HG03354 (cell line): ENCODE results near the gene GZF1.
"Not testable (repeated sequence)": the region's sequence is repeated elsewhere in the genome, so short reads cannot be mapped to it uniquely, and the experiment has no call there.

Experiments used
- ATAC-seq: cut with Tn5 transposase; IDR thresholded peaks from one replicate; pipeline ENCODE4 v1.9.1; 2021; ENCODE audit warnings: mild to moderate bottlenecking; ENCODE audit not compliant: unreplicated experiment, poor library complexity, severe bottlenecking

GZF1 gene

DNA sequence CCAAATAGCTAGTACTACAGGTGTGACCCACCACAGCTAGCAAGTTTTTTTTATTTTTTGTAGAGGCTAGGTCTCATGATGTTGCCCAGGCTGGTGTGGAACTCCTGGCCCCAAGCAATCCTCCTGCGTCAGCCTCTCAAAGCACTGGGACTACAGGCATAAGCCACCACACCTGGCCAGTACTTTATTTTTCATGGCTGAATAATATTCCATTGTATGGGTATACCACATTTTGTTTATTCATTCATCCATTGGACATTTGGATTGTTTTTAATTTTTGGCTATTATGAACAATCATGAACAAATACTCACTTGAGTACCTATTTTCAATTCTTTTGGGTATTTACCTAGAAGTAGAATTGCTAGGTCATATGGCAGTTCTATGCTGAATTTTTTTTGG, 18.4 kb upstream of the GZF1 start:
- no peak for ATAC-seq

DNA sequence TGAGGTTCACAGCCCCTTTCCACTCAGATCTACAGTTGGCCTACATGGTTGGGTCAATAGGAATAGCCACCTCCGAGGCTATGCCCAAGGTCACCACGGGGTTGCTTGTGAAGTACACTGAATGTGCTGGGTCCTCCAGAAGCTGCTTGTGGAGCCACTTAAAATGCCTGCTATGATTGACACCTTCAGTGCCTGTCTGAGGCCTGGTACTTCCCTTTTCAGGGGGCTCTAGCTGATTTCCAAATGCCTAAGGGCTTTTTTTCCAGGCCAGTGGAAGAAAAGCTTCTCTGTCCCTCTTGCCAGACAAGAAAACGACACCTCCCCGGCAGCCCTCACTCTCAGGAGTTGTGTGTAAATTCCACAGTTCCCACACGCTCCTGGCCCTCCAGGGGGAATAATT, 17.6 kb upstream of the GZF1 start:
- ATAC-seq, result no peak

DNA sequence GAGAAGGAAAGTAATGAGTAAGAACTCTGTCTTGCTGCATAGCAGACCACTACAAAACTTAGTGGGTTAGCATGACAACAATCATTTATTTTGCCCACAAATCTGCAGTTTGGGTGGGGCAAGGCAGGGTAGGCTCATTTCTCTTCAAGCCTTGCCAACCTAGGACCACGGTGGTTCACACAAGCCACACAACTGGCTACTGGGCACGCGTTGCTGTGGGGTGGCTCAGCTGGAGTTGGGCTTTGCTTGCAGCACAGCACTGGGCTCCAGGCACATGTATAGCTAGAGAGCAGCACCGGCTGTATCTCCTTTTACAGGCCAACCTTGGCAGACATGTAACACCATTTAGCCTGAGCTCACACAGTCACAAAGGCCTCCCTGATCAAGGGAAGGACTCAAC, 16.0 kb upstream of the GZF1 start:
- no peak for ATAC-seq

GRCh38 chr20:23347791-23348190, 14.2 kb upstream of the GZF1 start:
- no peak for ATAC-seq

- not testable (repeated sequence) for ATAC-seq
Measured at GRCh38 chr20:23348510-23348909, 13.5 kb upstream of the GZF1 start.

GRCh38 chr20:23349338-23350195, 12.4 kb upstream of the GZF1 start:
- peak; percentile 38 for ATAC-seq

- ATAC-seq, result peak; percentile 86
Measured at GRCh38 chr20:23350196-23350903, 11.6 kb upstream of the GZF1 start, which contains the start of gene NXT1. Gene NXT1 (plus strand): TSS chr20:23350791. CDS start chr20:23354042, 3,251 bp downstream.

DNA sequence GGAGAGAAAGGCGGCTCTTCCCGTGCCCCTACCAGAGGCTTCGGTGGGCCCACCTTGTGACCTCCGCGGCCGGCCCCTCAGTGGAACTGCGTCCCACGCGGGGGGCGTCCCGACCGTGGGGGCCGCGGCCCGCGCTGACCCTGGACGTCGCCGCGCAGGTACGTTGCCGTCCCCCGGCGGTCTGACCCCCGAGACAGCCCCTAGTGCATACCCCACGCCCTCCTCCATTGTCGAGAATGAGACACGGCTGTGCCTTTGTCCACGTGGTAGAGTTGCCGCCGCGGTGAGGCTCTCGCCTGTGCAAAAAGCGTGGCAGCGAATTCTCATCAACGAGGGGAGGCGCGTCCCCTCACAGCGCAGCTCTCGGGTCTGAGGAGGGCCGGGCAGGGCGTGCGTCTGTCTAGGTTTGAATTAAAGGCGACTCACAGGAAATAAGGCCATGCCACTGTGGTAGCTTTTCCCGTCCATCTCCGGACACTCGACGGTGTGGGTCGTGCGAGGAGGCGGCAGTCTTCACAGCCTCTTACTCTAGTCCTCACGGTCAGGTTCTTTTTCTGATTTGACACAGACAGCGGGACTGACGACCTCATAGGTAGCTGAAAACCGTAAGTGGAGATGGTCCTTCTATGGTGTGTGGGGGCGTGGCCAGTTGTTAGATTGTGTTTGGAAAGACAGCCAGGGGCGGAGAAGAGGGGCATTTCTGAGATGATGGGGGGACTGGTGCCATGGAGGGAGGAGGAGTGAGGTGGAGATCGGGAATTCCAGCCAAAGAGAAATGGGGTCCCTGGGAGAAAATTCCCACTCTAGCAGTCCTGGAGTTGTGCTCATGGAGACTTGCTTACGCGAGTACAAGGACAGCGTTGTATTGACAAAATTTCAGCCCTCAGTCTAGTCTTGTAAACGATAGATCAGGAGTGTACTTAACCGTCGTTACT, 10.8 kb upstream of the GZF1 start:
- peak; percentile 37 for ATAC-seq

- ATAC-seq, result no peak
Measured at GRCh38 chr20:23356203-23356602, 5.8 kb upstream of the GZF1 start.

DNA sequence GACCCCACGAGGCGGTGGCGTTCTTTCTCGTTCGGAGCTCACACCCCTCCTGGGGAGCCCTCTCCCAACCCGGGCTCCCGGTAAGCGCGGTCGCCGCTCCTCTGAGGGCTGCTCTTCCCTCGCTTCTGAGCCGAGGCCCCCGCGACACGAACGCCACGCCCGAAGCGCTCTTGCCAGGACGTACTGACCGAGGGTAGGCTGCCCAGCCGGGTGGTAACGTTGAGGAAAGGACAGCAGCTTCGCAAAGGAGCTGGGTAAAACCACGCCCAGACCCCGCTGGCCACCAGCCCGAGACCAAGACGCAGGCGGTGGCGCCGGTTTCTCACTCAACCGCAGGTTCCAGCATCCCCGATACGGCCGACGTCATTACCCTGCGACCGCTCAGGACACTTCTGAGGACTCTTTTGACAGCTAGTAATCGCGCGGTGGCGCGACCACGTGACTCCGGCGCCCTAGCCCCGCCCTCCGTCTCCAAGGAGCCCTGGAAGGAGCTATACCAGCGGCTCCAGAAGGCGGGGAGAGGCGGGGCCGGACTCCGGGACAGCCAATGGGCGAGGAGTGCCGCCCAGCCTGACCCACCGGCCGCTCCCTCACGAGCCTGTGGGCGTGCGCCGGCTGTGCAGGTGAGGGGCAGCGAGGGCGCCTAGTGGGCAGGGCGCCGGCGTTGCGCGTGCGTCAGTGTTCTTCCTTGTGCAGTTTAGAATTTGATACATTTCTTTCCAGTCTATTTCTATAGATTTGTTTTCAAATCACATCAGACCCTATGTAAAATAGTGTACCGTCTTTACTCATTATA, 4.0 kb upstream of the GZF1 start:
- peak; percentile 74 for ATAC-seq

GRCh38 chr20:23358563-23358906, 3.4 kb upstream of the GZF1 start:
- ATAC-seq, result no peak

DNA sequence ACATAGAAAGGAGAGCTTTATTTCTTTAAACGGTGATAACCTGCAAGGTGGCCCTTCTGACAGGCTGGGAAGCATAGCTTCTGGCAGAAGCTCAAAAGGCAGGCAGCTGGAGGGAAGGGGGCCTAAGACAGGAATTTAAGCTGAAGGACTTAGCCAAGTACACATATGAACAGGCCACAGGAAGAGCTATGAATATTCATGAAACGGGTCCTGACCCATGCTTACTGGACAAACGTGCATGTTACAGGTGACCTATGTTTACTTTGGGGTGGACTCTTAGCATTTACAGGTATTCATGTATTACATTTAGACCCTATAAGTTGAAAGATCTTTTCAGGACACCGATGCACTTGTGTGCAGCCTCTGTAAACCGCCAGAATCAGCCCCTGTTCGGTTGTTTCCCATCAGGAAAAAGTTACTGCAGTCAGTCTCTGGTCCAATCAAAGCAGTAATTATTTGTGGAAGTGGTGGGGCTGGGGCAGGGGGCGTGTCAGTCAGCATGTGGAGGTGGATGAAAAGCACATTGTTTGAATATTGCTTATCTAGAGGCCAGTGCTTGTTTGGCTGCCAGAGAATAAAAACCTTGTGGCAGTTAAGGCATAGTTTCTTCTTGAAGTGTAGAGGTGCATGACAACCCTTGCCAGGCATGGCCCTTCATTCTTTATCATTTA, 2.9 kb upstream of the GZF1 start:
- no peak for ATAC-seq

DNA sequence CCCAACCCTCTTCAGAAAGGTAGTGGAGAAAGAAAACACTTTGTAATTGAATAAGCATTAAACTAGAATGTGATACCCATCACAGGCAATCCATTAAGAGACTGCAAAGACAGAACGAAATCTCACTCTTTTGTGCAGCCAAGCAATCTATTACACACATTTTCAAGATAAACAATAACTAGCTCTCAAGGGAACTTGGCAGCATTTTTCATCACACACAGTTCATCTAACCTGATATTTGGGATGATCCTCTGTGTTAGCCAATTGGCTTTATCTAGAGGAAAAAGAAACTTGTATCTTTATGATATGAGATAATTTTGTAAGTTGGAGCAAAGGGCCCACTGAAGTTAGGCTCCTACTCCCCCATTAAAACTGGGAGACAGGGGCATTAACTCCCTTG, 1.5 kb upstream of the GZF1 start:
- ATAC-seq, result no peak

DNA sequence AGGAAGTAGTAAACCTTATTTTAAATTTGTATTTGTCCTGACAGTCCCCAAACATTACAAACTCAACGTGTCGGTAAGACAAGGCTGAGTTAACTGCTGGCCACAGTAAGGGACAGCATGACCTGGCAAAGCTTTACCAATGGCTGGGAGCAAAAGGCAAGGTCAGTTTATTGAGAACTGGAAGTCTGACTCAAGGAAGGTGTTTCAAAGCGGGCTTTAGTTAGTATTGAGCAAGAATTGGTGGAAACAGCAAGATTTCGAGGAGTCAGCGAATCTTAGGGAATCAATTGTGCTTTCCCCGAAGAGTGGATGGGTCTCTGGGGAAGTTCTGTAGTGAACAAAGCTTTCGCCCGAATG, 885 bp upstream of the GZF1 start:
- ATAC-seq, result no peak

GRCh38 chr20:23362392-23363256, 642 bp downstream of the GZF1 start:
- ATAC-seq, result peak; percentile 26

- ATAC-seq, result no peak
Measured at GRCh38 chr20:23363257-23363649, 1.3 kb downstream of the GZF1 start.

DNA sequence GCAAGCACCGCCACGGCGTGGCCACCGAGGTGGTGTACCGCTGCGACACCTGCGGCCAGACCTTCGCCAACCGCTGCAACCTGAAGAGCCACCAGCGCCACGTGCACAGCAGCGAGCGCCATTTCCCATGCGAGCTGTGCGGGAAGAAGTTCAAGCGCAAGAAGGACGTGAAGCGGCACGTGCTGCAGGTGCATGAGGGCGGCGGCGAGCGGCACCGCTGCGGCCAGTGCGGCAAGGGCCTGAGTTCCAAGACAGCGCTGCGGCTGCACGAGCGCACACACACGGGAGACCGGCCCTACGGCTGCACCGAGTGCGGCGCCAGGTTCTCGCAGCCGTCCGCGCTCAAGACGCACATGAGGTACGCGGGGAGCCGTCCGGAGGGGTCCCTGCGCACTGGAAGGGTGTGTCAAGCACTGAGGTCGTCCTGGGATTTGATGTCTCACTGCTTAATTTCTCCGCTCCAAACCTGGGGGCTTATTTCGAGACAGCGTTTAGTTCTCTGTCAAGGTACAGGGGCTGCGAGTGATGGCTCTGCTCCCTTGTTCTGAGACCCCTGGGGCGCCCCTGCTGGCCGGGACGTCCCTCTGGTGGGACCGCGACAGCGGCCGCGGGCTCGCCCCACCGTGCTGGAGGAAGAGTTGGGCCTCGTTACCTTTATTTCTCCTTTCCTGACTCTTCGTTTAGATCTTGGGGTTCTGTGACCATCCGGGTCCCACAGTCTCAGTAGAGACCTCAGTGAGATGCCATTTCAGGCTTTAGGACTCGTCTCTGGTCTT, 3.6 kb downstream of the GZF1 start:
- no peak for ATAC-seq
